H4 (cell line): ENCODE results near the gene MIPOL1. TPM values are rescaled to one million over a fixed set of nuclear protein-coding genes. Genes with fewer than 3 reads are reported as not detected.
"Not testable (repeated sequence)": the region's sequence is repeated elsewhere in the genome, so short reads cannot be mapped to it uniquely, and the experiment has no call there.

Experiments
- DNase-seq: peaks from one replicate; pipeline ENCODE4 v3.0.0-alpha.2; 2015; ENCODE audit warnings: low spot score
- total RNA-seq: library from RNA; depleted of rRNA; stranded (reverse); fragments of >200 nt; shearing (Covaris generic); gene quantifications from 2 replicates; pipeline ENCODE4 v1.2.3, GENCODE V29; 2014

MIPOL1 gene
- total RNA-seq, 1 experiment from 2014 or later = 0.06 TPM

GRCh38 chr14:37462426-37462825, 264.7 kb downstream of the MIPOL1 start:
- DNase-seq = not testable (repeated sequence)

DNA sequence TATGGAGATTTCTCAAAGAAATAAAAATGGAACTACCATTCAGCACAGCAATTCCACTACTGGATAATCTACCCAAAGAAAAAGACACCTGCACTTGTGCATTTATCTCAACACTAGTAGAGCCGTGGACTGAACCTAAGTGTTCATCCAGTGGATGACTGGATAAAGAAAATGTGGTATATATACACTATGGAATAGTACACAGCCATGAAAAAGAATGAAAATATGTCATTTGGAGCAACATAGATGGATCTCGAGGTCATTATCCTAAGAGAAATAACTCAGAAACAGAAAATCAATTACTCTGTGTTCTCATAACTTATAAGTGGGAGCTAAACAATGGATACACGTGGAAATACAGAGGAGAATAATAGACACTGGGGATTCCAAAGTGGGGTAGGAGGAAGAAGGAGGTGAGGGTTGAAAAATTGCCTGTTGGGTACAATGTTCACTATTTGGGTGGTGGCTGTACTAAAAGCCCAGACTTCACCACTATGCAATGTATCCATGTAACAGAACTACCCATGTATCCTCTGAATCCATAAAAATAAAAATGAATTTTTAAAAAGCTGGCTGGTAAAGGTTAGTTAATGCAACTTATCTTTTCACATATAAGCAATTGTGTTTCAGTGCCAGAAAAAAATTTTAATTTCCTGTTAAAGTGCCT, 266.6 kb downstream of the MIPOL1 start:
- no peak for DNase-seq

DNA sequence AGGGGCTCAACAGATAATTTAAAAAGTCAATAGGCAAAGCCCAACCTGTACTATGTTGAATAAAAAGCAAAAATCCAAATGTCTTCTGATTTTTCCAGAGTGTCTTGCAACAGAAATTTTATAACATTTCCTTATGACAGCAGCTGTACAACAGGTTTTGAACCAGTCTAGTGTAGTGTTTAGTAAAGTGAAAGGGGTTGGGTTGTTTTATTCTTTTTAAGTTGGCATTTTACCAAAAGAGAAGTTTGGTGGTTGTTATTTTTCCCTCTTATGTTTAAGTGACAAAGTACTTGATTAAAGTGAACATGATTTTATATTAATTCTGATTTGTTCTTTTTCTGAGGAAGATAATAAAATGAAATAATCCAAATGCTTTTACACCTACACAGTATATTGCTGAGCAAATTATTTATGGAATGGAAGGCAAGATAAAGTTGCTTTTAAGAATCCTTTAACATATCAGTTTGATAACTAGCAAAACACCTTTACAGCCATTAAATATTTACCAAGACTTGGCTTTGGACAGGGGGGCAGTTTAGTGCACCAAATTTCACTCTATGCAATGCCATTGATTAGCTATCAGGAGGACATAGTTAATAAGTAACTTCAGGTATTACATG, 268.4 kb downstream of the MIPOL1 start:
- DNase-seq = no peak

- DNase-seq = no peak
Measured at GRCh38 chr14:37466623-37467088, 268.9 kb downstream of the MIPOL1 start.

DNA sequence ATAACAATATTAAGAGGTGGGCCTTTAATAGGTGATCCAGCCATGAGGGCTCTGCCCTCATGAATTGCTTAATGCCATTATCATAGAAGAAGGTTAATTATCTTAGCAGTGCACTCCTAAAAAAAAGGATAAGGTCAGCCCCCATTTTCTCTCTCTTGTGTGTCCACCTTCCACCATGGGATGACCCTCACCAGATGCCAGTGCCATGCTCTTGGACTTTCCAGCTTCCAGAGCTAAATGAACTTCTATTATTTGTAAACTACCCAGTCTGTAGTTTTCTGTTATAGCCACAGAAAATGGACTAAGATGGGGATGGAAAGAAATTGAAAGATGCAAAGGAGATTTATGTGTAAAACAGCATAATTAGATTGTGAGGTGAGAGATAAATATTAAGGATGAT, 271.9 kb downstream of the MIPOL1 start:
- no peak for DNase-seq

GRCh38 chr14:37470251-37470650, 272.5 kb downstream of the MIPOL1 start:
- DNase-seq = no peak

DNA sequence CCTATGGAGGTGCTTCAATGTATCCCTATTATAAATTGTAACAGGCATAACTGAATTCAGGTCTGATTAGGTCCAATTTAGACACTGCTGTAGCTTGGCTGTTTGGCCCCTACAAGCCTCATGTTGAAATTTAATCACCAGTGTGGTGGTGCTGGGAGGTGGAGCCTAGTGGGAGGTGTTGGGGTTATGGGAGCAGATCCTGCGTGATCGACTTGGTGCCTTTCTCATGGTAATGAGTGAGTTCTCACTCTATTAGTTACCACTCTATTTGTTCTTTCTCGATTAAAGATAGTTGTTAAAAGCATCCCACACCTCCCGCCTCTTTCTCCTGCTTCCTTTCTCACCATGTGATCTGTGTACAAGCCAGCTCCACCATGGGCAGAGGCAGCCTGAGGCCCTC, 275.2 kb downstream of the MIPOL1 start:
- DNase-seq = no peak

DNA sequence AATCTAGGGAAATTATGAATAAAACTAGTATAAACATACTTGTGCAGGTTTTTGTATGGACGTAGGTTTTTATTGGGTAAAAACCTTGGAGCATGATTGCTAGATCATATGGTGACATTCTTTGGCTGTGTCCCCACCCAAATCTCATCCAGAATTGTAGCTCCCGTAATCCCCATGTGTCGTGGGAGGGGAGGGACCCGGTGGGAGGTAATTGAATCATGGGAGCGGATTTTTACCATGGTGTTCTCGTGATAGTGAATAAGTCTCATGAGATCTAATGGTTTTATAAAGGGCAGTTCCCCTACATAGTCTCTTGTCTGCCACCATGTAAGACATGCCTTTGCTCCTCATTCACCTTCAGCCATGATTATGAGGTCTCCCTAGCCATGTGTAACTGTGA, 276.5 kb downstream of the MIPOL1 start:
- no peak for DNase-seq

DNA sequence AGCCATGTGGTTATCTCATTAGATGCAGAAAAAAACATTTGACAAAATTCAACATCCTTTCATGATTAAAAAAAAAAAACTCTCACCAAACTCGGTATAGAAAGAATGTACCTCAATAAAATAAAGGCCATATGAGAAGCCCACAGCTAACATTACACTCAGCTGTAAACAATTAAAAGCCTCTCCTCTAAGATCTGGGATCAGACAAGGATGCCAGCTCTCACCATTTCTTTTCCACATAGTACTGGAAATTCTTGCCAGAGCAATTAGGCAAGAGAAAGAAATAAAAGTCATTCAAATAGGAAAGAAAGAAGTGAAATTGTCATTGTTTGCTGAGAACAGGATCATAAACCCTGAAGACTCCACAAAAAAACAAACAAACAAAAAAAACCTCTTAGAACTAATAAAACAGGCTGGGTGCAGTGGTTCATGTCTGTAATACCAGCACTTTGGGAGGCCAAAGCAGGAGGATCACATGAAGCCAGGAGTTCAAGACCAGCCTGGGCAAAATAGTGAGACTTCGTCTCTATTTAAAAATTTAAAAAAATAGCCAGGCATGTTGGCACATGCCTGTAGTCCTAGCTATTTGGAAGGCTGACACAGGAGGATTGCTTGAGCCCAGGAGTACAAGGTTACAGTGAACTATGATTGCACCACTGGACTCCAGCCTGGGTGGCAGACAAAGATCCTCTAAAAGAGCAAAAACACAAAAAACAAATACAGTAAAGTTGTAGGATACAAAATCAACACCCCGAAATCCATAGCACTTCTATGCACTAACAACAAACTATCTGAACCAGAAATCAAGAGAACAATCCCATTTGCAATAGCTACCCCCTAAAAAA, 282.9 kb downstream of the MIPOL1 start:
- no peak for DNase-seq

DNA sequence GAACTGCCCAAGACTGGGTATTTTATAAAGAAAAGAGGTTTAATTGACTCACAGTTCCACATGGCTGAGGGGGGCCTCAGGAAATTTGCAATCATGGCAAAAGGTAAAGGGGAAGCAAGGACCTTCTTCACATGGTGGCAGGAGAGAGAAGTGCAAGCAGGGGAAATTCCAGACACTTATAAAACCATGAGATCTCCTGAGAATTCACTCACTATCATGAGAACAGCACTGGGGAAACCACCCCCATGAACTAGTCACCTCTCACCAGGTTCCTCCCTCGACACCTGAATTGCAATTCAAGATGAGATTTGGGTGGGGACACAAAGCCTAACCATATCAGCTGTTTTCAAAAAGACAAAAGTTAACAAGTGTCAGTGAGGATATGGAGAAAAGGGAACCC, 284.7 kb downstream of the MIPOL1 start:
- no peak for DNase-seq

DNA sequence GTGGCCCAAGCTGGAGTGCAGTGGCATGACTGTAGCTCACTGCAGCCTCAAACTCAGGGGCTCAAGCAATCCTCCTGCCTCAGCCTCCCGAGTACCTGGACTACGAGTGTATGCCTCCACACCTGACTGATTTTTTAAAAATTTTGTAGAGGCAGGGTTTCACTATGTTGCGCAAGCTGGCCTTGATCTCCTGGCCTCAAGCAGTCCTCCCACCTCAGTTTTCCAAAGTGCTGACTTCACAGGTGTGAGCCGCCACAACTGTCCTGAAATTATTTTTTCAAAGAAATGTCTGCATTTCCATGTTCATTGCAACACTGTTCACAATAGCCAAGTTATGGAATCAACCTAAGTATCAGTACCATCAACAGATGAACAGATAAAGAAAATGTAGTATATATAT, 285.9 kb downstream of the MIPOL1 start:
- DNase-seq = no peak

DNA sequence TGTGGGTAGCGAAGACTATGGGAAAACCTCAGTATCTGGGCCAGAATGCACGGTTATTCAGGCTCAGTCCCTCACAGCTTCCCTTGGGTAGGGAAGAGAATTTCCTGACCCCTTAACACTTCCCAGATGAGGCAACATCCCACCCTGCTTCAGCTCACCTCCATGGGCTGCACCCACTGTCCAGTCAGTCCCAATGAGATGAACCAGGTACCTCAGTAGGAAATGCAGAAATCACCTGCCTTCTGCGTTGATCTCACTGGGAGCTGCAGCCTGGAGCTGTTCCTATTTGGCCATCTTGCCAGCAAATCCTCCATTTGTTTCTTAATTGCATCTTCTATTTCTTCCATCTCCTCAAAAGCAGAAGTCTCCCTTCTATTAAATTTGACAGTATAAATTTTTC, 292.9 kb downstream of the MIPOL1 start:
- no peak for DNase-seq

- DNase-seq = no peak
Measured at GRCh38 chr14:37491076-37491475, 293.3 kb downstream of the MIPOL1 start.

- no peak for DNase-seq
Measured at GRCh38 chr14:37493606-37494005, 295.9 kb downstream of the MIPOL1 start.

GRCh38 chr14:37497422-37497821, 299.7 kb downstream of the MIPOL1 start:
- DNase-seq = no peak

DNA sequence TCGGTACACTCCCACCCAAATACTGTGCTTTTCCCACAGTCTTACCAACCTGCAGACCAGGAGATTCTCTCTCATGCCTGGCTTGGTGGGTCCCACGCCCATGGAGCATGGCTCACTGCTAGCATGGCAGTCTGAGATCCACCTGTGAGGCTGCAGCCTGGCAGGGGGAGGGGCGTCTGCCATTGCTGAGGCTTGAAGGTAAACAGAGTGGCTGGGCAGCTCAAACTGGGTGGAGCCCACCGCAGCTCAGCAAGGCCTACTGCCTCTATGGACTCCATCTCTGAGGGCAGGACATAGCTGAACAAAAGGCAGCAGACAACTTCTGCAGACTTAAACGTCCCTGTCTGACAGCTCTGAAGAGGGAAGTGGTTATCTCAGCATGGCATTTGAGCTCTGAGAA, 304.1 kb downstream of the MIPOL1 start:
- no peak for DNase-seq

GRCh38 chr14:37508503-37508902, 310.8 kb downstream of the MIPOL1 start:
- DNase-seq = no peak

DNA sequence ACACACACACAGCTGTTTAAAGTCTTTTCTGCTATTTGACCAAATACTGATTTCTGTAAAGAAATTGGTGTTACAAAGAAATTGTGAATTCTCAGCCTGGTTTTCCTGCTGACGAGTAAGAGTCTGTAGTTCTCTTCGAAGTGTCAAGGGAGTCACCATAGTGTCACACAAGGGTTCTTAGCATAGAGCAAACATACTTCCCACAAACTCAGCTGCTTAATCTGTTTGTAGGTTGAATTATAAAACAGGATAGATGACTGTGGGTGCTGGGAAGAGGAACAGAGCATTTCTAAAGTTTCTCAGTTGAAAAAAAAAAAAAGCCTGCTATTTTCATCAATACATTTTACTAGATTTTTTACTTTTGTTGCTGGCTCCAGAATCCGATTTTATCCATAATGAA, 314.4 kb downstream of the MIPOL1 start:
- no peak for DNase-seq

DNA sequence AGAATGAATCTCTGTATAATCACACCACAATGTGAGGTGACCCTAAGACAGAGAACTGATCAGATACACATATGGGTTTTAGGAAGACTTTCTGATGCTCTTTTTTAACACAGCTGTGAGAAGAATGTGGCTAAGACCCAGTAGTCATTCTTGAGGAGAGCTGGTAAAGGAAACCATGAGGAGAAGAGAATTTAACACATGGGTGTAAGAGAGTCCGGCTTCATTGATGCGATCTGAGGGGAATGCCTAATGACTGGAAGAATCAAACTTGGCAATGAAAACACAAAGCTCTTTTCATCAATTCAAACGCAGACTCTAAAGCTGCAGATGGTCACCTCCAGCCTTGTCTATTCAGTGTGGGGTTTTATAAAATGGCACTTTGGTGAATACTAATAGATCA, 318.0 kb downstream of the MIPOL1 start:
- no peak for DNase-seq

- no peak for DNase-seq
Measured at GRCh38 chr14:37526994-37527393, 329.3 kb downstream of the MIPOL1 start.

DNA sequence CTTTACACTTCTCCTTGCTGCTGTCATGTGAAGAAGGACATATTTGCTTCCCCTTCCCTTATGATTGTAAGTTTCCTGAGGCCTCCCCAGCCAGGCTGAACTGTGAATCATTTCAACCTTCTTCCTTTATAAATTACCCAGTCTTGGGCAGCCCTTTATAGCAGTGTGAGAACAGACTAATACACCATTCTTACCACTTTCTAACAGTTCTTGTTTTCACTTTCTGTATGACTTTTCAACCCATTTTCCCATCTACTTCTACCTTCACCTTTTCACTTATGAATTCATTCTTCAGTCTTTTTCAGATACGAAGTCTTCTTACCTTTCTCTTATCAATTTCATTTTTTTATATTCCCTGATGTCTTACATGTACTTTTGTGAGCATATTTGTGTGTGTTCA, 342.3 kb downstream of the MIPOL1 start:
- no peak for DNase-seq

- DNase-seq = no peak
Measured at GRCh38 chr14:37544407-37544806, 346.7 kb downstream of the MIPOL1 start.

- DNase-seq = no peak
Measured at GRCh38 chr14:37545174-37545573, 347.4 kb downstream of the MIPOL1 start.
